OCI-LY1 (cell line): Measurements from ENCODE around the gene YY1AP1.

Source experiments
- EZH2 ChIP-seq: fragments of 200-600 bp; sonication (generic), shearing (Covaris generic); IDR thresholded peaks from 2 replicates; pipeline ENCODE4 v1.8.0; 2017; ENCODE audit warnings: borderline replicate concordance, mixed run types, mild to moderate bottlenecking, antibody characterized with exemption, low read length, moderate library complexity, mixed read lengths
- TF ChIP-seq, protein P1 (sequence below): fragments of 200-600 bp; sonication (generic), shearing (Covaris generic); IDR thresholded peaks from 2 replicates; pipeline ENCODE4 v1.5.1; 2017; ENCODE audit warnings: mild to moderate bottlenecking, antibody characterized with exemption, low read length, moderate library complexity, mixed read lengths

DNA sequence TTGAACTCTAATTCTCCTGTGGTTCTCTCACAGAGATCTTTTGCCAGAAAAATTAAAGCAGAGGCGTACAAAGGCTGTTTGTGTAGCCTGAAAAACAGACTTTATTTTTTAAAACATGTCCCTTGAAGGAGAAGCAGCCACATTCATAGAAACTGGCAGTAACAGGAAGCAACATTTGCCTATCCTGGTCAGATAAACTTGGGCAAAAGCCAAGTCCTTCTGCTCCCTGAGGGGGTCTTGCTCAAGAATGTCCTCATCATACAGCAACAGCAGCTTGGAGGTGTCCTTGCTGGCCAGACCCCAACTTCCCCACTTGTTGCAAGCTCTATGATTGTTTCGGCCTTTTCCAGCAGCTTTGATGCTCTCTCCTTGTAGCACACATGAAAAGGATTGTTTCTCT is 42.3 kb downstream of the YY1AP1 start:
- TF ChIP-seq, protein P1, sequence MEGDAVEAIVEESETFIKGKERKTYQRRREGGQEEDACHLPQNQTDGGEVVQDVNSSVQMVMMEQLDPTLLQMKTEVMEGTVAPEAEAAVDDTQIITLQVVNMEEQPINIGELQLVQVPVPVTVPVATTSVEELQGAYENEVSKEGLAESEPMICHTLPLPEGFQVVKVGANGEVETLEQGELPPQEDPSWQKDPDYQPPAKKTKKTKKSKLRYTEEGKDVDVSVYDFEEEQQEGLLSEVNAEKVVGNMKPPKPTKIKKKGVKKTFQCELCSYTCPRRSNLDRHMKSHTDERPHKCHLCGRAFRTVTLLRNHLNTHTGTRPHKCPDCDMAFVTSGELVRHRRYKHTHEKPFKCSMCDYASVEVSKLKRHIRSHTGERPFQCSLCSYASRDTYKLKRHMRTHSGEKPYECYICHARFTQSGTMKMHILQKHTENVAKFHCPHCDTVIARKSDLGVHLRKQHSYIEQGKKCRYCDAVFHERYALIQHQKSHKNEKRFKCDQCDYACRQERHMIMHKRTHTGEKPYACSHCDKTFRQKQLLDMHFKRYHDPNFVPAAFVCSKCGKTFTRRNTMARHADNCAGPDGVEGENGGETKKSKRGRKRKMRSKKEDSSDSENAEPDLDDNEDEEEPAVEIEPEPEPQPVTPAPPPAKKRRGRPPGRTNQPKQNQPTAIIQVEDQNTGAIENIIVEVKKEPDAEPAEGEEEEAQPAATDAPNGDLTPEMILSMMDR = no peak
- TF ChIP-seq EZH2 = no peak
